Neural cell (in vitro differentiated cells): ENCODE results near the gene PPARG. TPM values are rescaled to one million over a fixed set of nuclear protein-coding genes. Genes with fewer than 3 reads are reported as not detected.

Experiments
- H2AFZ ChIP-seq: fragments of 200-600, 300-800 bp; sonication (generic), shearing (Covaris generic); 2 replicates; pipeline ENCODE4 v1.6.0; 2014; ENCODE audit warnings: low read depth, mild to moderate bottlenecking, antibody characterized with exemption, low read length, moderate library complexity
- H3F3A ChIP-seq: fragments of 200-600 bp; shearing (Covaris generic); 2 replicates; pipeline ENCODE4 v1.6.1; 2016; ENCODE audit warnings: mild to moderate bottlenecking, moderate library complexity, mixed read lengths, antibody characterized with exemption, low read length; ENCODE audit not compliant: insufficient read depth, poor library complexity, severe bottlenecking
- H3K27ac ChIP-seq: fragments of 200-600, 300-800 bp; sonication (generic), shearing (Covaris generic); 2 replicates; pipeline ENCODE4 v1.5.1; 2014; ENCODE audit warnings: mild to moderate bottlenecking, low read length, moderate library complexity
- H3K27me3 ChIP-seq: fragments of 300-800, 200-600 bp; sonication (generic), shearing (Covaris generic); 2 replicates; pipeline ENCODE4 v1.6.0; 2014; ENCODE audit warnings: mild to moderate bottlenecking, low read depth, low read length, moderate library complexity; ENCODE audit not compliant: insufficient read depth
- H3K36me3 ChIP-seq: fragments of 300-800, 200-600 bp; sonication (generic), shearing (Covaris generic); 2 replicates; pipeline ENCODE4 v1.5.1; 2014; ENCODE audit warnings: mild to moderate bottlenecking, antibody characterized with exemption, low read length, moderate library complexity; ENCODE audit not compliant: insufficient read depth
- H3K4me2 ChIP-seq: fragments of 300-800, 200-600 bp; sonication (generic), shearing (Covaris generic); 2 replicates; pipeline ENCODE4 v1.6.0; 2014; ENCODE audit warnings: mild to moderate bottlenecking, low read length
- H3K4me3 ChIP-seq: fragments of 300-800, 200-600 bp; sonication (generic), shearing (Covaris generic); 2 replicates; pipeline ENCODE4 v1.5.1; 2014; ENCODE audit warnings: mild to moderate bottlenecking, low read length, moderate library complexity
- H3K79me2 ChIP-seq: fragments of 200-600 bp; shearing (Covaris generic); replicated peaks from 2 replicates; pipeline ENCODE4 v1.6.0; 2014; ENCODE audit warnings: mild to moderate bottlenecking, low read length, moderate library complexity; ENCODE audit not compliant: insufficient read depth
- H3K9ac ChIP-seq: fragments of 300-800, 200-600 bp; sonication (generic), shearing (Covaris generic); 2 replicates; pipeline ENCODE4 v1.6.1; 2016; ENCODE audit warnings: mild to moderate bottlenecking, low read length, mixed read lengths
- H3K9me2 ChIP-seq: fragments of 200-600 bp; shearing (Covaris generic); 2 replicates; pipeline ENCODE4 v1.6.1; 2016; ENCODE audit warnings: mild to moderate bottlenecking, low read length, mixed read lengths; ENCODE audit not compliant: insufficient read depth
- H3K9me3 ChIP-seq: fragments of 200-600, 300-800 bp; sonication (generic), shearing (Covaris generic); 2 replicates; pipeline ENCODE4 v1.6.1; 2016; ENCODE audit warnings: mild to moderate bottlenecking, mixed run types, low read length, moderate library complexity, mixed read lengths
- H4K20me1 ChIP-seq: fragments of 200-600 bp; shearing (Covaris generic); 2 replicates; pipeline ENCODE4 v1.6.1; 2016; ENCODE audit warnings: mild to moderate bottlenecking, mixed run types; ENCODE audit not compliant: insufficient read depth
- EP300 ChIP-seq: fragments of 450-650 bp; conservative IDR thresholded peaks from 2 replicates; pipeline ENCODE4 v1.6.1; 2014; ENCODE audit warnings: antibody characterized with exemption, mild to moderate bottlenecking, moderate library complexity; ENCODE audit not compliant: poor library complexity, severe bottlenecking
- MXI1 ChIP-seq: fragments of 450-650 bp; conservative IDR thresholded peaks from 2 replicates; pipeline ENCODE4 v1.6.1; 2014; ENCODE audit warnings: antibody characterized with exemption, mild to moderate bottlenecking; ENCODE audit not compliant: poor library complexity, severe bottlenecking
- POLR2AphosphoS5 ChIP-seq: IDR thresholded peaks from 2 replicates; pipeline ENCODE4 v1.6.1; 2012
- RAD21 ChIP-seq: fragments of 450-650 bp; conservative IDR thresholded peaks from 2 replicates; pipeline ENCODE4 v1.6.1; 2014; ENCODE audit warnings: antibody characterized with exemption, mild to moderate bottlenecking, moderate library complexity
- SMC3 ChIP-seq: fragments of 450-650 bp; conservative IDR thresholded peaks from 2 replicates; pipeline ENCODE4 v1.6.1; 2014; ENCODE audit warnings: antibody characterized with exemption, mild to moderate bottlenecking, moderate library complexity; ENCODE audit not compliant: poor library complexity
- TAF1 ChIP-seq: IDR thresholded peaks from 2 replicates; pipeline ENCODE4 v1.6.1; 2012; ENCODE audit warnings: low read depth
- polyA plus RNA-seq: library from polyadenylated mRNA; depleted of rRNA; stranded (reverse); fragments of >200 nt; gene quantifications from 2 replicates; pipeline ENCODE4 v1.2.3, GENCODE V29; 2014
- TF ChIP-seq, protein P1 (sequence below): IDR thresholded peaks from 2 replicates; pipeline ENCODE4 v1.6.1; 2012; ENCODE audit warnings: borderline replicate concordance
- TF ChIP-seq, protein P2 (sequence below): fragments of 450-650 bp; IDR thresholded peaks from 2 replicates; pipeline ENCODE4 v1.5.1; 2014; ENCODE audit warnings: antibody characterized with exemption, mild to moderate bottlenecking, moderate library complexity; ENCODE audit not compliant: poor library complexity, severe bottlenecking

Gene PPARG
- polyA plus RNA-seq, 1 donor from 2014 or later = 0.35 TPM

DNA sequence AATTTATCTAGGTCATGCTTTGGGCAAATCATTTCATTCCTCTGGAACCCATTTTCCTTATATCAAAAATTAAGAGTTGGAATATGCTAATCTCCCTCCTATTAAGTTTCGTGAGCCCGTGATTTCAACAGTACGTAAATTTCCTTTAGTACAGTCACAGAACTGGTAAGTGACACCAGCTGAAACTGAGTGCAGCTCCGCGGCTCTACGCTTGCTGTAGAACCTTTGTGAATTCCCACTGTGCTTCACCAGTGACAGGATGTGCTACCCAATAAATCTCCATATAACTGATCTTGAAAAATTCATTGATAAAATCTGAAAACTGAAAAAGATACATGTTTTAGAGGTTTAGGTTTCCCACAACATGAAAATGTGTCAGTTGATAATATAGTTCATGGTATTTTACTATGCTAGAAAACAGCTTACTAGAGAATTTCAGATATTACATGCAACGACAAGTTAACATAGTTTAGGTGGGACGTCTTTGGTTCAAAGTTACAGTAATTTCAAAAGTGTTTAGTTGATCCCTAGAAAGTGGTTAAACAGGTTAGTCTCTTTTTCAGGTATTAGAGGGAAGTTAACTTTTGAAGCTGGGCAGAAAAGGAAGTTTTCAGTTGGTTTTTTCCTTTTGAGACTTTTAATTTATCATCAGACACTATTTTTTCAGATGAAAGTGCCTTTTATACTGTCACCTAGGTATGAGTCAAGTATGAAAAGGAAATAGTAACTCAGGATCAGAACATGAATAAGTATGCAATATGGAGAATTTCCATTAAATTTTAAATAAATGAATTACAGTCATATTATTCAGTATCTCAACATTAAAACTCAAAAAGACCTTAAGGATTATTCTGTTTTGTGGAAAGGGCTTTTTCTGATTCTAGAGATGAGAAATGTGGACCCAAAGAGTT lies 57.0 kb downstream of the PPARG start:
- H3K9me2 ChIP-seq = no peaks in the 10 kb centered on the region
- H2AFZ ChIP-seq = no peak overlapping the region
- no peaks in the 10 kb centered on the region for H3K36me3 ChIP-seq
- H4K20me1 ChIP-seq = no peaks in the 10 kb centered on the region
- H3K4me2 ChIP-seq = no peak overlapping the region
- no peaks in the 10 kb centered on the region for H3F3A ChIP-seq
- no peaks in the 10 kb centered on the region for H3K9me3 ChIP-seq
- H3K4me3 ChIP-seq = no peak overlapping the region
- H3K9ac ChIP-seq = no peak overlapping the region
- no peaks in the 10 kb centered on the region for H3K79me2 ChIP-seq
- H3K27me3 ChIP-seq = no peaks in the 10 kb centered on the region
- H3K27ac ChIP-seq = no peak overlapping the region
- TF ChIP-seq EP300 = no peak
- TF ChIP-seq TAF1 = no peak
- TF ChIP-seq, protein P1, sequence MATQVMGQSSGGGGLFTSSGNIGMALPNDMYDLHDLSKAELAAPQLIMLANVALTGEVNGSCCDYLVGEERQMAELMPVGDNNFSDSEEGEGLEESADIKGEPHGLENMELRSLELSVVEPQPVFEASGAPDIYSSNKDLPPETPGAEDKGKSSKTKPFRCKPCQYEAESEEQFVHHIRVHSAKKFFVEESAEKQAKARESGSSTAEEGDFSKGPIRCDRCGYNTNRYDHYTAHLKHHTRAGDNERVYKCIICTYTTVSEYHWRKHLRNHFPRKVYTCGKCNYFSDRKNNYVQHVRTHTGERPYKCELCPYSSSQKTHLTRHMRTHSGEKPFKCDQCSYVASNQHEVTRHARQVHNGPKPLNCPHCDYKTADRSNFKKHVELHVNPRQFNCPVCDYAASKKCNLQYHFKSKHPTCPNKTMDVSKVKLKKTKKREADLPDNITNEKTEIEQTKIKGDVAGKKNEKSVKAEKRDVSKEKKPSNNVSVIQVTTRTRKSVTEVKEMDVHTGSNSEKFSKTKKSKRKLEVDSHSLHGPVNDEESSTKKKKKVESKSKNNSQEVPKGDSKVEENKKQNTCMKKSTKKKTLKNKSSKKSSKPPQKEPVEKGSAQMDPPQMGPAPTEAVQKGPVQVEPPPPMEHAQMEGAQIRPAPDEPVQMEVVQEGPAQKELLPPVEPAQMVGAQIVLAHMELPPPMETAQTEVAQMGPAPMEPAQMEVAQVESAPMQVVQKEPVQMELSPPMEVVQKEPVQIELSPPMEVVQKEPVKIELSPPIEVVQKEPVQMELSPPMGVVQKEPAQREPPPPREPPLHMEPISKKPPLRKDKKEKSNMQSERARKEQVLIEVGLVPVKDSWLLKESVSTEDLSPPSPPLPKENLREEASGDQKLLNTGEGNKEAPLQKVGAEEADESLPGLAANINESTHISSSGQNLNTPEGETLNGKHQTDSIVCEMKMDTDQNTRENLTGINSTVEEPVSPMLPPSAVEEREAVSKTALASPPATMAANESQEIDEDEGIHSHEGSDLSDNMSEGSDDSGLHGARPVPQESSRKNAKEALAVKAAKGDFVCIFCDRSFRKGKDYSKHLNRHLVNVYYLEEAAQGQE = no peak
- TF ChIP-seq POLR2AphosphoS5 = no peak

DNA sequence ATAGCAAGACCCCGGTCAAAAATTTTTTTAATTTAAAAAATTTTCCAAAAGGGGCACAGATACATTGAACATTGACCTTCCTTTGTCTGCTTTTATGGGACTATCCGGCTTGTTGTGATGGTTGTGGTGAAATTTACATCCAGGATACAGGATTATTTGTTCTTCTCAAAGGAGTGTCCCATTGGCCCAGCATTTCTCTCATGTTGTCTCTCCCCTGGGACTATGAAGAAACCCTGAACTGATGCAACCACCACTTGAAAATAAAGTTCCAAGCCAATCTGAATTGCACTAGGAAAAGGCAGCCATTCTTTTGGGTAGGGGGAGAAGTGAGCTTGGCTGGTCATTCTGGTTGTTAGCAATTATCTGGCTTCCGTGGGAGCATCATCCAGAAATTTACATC lies 58.4 kb downstream of the PPARG start:
- H3F3A ChIP-seq = no peaks in the 10 kb centered on the region
- no peaks in the 10 kb centered on the region for H3K9me3 ChIP-seq
- H3K9ac ChIP-seq = no peak overlapping the region
- H3K27me3 ChIP-seq = no peaks in the 10 kb centered on the region
- no peak overlapping the region for H3K27ac ChIP-seq
- H3K4me3 ChIP-seq = no peak overlapping the region
- TF ChIP-seq, protein P2, sequence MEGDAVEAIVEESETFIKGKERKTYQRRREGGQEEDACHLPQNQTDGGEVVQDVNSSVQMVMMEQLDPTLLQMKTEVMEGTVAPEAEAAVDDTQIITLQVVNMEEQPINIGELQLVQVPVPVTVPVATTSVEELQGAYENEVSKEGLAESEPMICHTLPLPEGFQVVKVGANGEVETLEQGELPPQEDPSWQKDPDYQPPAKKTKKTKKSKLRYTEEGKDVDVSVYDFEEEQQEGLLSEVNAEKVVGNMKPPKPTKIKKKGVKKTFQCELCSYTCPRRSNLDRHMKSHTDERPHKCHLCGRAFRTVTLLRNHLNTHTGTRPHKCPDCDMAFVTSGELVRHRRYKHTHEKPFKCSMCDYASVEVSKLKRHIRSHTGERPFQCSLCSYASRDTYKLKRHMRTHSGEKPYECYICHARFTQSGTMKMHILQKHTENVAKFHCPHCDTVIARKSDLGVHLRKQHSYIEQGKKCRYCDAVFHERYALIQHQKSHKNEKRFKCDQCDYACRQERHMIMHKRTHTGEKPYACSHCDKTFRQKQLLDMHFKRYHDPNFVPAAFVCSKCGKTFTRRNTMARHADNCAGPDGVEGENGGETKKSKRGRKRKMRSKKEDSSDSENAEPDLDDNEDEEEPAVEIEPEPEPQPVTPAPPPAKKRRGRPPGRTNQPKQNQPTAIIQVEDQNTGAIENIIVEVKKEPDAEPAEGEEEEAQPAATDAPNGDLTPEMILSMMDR = no peak
- TF ChIP-seq RAD21 (no peak), SMC3 (no peak), MXI1 (no peak)
- H3K79me2 ChIP-seq = no peaks in the 10 kb centered on the region
- H3K9me2 ChIP-seq = no peaks in the 10 kb centered on the region
- H2AFZ ChIP-seq = no peak overlapping the region
- H4K20me1 ChIP-seq = no peaks in the 10 kb centered on the region
- H3K36me3 ChIP-seq = no peaks in the 10 kb centered on the region
- H3K4me2 ChIP-seq = no peak overlapping the region
